ENCODE results near the gene BTBD1.

DNA sequence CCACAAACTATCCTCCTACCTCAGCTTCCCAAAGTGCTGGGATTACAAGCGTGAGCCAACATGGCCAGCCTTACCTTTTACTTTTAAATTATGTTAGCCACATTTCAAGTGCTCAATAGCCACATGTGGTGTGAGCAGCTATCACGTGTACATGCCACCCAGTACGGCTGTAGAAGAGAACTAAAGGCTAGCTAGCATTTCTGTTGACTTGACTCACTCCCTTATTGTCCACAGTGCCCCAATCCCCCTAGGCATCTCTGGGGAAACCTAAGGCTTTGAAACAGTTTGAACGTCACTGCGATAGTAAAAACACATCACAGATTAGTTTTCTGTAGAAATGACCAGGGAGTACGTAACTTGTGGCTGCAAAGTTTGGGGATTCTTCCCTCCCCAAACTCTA is 67.6 kb downstream of the BTBD1 start:
- no peak for TF ChIP-seq POLR2A (IDR thresholded peaks at IDR 0.05)
- TF ChIP-seq, protein P1, sequence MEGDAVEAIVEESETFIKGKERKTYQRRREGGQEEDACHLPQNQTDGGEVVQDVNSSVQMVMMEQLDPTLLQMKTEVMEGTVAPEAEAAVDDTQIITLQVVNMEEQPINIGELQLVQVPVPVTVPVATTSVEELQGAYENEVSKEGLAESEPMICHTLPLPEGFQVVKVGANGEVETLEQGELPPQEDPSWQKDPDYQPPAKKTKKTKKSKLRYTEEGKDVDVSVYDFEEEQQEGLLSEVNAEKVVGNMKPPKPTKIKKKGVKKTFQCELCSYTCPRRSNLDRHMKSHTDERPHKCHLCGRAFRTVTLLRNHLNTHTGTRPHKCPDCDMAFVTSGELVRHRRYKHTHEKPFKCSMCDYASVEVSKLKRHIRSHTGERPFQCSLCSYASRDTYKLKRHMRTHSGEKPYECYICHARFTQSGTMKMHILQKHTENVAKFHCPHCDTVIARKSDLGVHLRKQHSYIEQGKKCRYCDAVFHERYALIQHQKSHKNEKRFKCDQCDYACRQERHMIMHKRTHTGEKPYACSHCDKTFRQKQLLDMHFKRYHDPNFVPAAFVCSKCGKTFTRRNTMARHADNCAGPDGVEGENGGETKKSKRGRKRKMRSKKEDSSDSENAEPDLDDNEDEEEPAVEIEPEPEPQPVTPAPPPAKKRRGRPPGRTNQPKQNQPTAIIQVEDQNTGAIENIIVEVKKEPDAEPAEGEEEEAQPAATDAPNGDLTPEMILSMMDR (IDR thresholded peaks at IDR 0.05 in 4 of 5, conservative IDR thresholded peaks at IDR 0.05 in 1 of 5), result no peak
